ENCODE data around the gene PRMT7. TPM values are rescaled to one million over a fixed set of nuclear protein-coding genes. Genes with fewer than 3 reads are reported as not detected.

The PRMT7 gene
- polyA plus RNA-seq, 1 donor from 2014 or later: 203 TPM

GRCh38 chr16:68357521-68357922, 46.7 kb downstream of the PRMT7 start:
- Histone ChIP-seq H3K36me3 (ENCODE audit: insufficient read depth, low read length) (no peaks in the 10 kb centered on the region), H3K79me2 (replicated peaks; ENCODE audit: insufficient read depth, low read length) (no peaks in the 10 kb centered on the region), H3K27me3 (ENCODE audit: insufficient read depth, low read depth, low read length) (no peaks in the 10 kb centered on the region), H3F3A (ENCODE audit: insufficient read depth, low read length, poor library complexity, severe bottlenecking) (no peaks in the 10 kb centered on the region), H3K9me2 (ENCODE audit: insufficient read depth, low read length) (no peaks in the 10 kb centered on the region), H4K20me1 (ENCODE audit: insufficient read depth) (no peaks in the 10 kb centered on the region), H3K9ac (ENCODE audit: low read length) (no peak overlapping the region), H3K27ac (ENCODE audit: low read length) (no peak overlapping the region), H2AFZ (ENCODE audit: low read depth, low read length) (no peak overlapping the region), H3K9me3 (ENCODE audit: low read length) (no peaks in the 10 kb centered on the region), H3K4me3 (ENCODE audit: low read length) (no peak overlapping the region), H3K4me2 (ENCODE audit: low read length) (no peak overlapping the region)
- TF ChIP-seq EZH2 (IDR thresholded peaks at IDR 0.05; ENCODE audit: borderline replicate concordance, insufficient read depth, low read length, poor library complexity, severe bottlenecking) (no peak), POLR2AphosphoS5 (IDR thresholded peaks at IDR 0.05) (no peak), TAF1 (IDR thresholded peaks at IDR 0.05; ENCODE audit: low read depth) (no peak), CTCF (IDR thresholded peaks at IDR 0.05; ENCODE audit: poor library complexity, severe bottlenecking) (no peak), RAD21 (conservative IDR thresholded peaks at IDR 0.05) (no peak), REST (IDR thresholded peaks at IDR 0.05; ENCODE audit: borderline replicate concordance) (no peak), MXI1 (conservative IDR thresholded peaks at IDR 0.05; ENCODE audit: poor library complexity, severe bottlenecking) (no peak), SMC3 (conservative IDR thresholded peaks at IDR 0.05; ENCODE audit: poor library complexity) (no peak), EP300 (conservative IDR thresholded peaks at IDR 0.05; ENCODE audit: poor library complexity, severe bottlenecking) (no peak)

GRCh38 chr16:68357923-68358322, 47.1 kb downstream of the PRMT7 start:
- H3F3A ChIP-seq (ENCODE audit: insufficient read depth, low read length, poor library complexity, severe bottlenecking): no peaks in the 10 kb centered on the region
- H3K9ac ChIP-seq (ENCODE audit: low read length): no peak overlapping the region
- no peaks in the 10 kb centered on the region for H3K36me3 ChIP-seq (ENCODE audit: insufficient read depth, low read length)
- H3K9me3 ChIP-seq (ENCODE audit: low read length): no peaks in the 10 kb centered on the region
- H3K79me2 ChIP-seq (replicated peaks; ENCODE audit: insufficient read depth, low read length): no peaks in the 10 kb centered on the region
- no peak overlapping the region for H3K4me3 ChIP-seq (ENCODE audit: low read length)
- no peak overlapping the region for H3K27ac ChIP-seq (ENCODE audit: low read length)
- TF ChIP-seq EP300 (conservative IDR thresholded peaks at IDR 0.05; ENCODE audit: poor library complexity, severe bottlenecking) (no peak), EZH2 (IDR thresholded peaks at IDR 0.05; ENCODE audit: borderline replicate concordance, insufficient read depth, low read length, poor library complexity, severe bottlenecking) (no peak), TAF1 (IDR thresholded peaks at IDR 0.05; ENCODE audit: low read depth) (no peak), MXI1 (conservative IDR thresholded peaks at IDR 0.05; ENCODE audit: poor library complexity, severe bottlenecking) (no peak), CTCF (IDR thresholded peaks at IDR 0.05; ENCODE audit: poor library complexity, severe bottlenecking) (no peak), RAD21 (conservative IDR thresholded peaks at IDR 0.05) (no peak), POLR2AphosphoS5 (IDR thresholded peaks at IDR 0.05) (no peak), SMC3 (conservative IDR thresholded peaks at IDR 0.05; ENCODE audit: poor library complexity) (no peak), REST (IDR thresholded peaks at IDR 0.05; ENCODE audit: borderline replicate concordance) (no peak)
- no peaks in the 10 kb centered on the region for H4K20me1 ChIP-seq (ENCODE audit: insufficient read depth)
- H2AFZ ChIP-seq (ENCODE audit: low read depth, low read length): no peak overlapping the region
- H3K27me3 ChIP-seq (ENCODE audit: insufficient read depth, low read depth, low read length): no peaks in the 10 kb centered on the region
- H3K4me2 ChIP-seq (ENCODE audit: low read length): no peak overlapping the region
- no peaks in the 10 kb centered on the region for H3K9me2 ChIP-seq (ENCODE audit: insufficient read depth, low read length)
